Ovary (tissue), 9 donors: ENCODE results near the gene MCM3AP. TPM values are rescaled to one million over a fixed set of nuclear protein-coding genes. Genes with fewer than 3 reads are reported as not detected.

Experiments
- DNase-seq, 5 donors: peaks; one replicate each; pipeline ENCODE4 v3.0.0-alpha.2; 2019 to 2020
- H3K27ac ChIP-seq, 2 donors: fragments of 200-600 bp; one replicate each; pipeline versions ENCODE4 v1.5.1 to v1.8.0; 2019 to 2022
- H3K27me3 ChIP-seq: fragments of 200-600 bp; one replicate; pipeline ENCODE4 v1.8.0; 2022
- H3K36me3 ChIP-seq: fragments of 200-600 bp; sonication (generic); one replicate; pipeline ENCODE4 v1.5.1; 2019
- H3K4me1 ChIP-seq: one replicate; pipeline ENCODE4 v1.8.1; 2013; ENCODE audit warnings: mild to moderate bottlenecking, moderate library complexity; ENCODE audit not compliant: insufficient read depth
- H3K4me3 ChIP-seq: fragments of 200-600 bp; sonication (generic); one replicate; pipeline ENCODE4 v1.5.1; 2017
- H3K9me3 ChIP-seq, 2 donors: fragments of 200-600 bp in 1 of 2; sonication (generic) in 1 of 2; one replicate each; pipeline versions ENCODE4 v1.5.1 to v1.8.1; 2013 to 2019; ENCODE audit warnings: mild to moderate bottlenecking in 1 of 2, moderate library complexity in 1 of 2
- EP300 ChIP-seq: sonication (generic); formaldehyde crosslinking; IDR thresholded peaks from one replicate; pipeline ENCODE4 v1.6.1; 2017; ENCODE audit warnings: antibody characterized with exemption
- POLR2A ChIP-seq: fragments of 450-650 bp; IDR thresholded peaks from one replicate; pipeline ENCODE4 v1.6.1; 2017; ENCODE audit warnings: antibody characterized with exemption, mild to moderate bottlenecking, moderate library complexity
- WGBS, 3 donors: extraction: QIAGEN DNeasy Blood & Tissue Kit in 1 of 3; methylation state at CpG; one replicate each; pipeline versions ENCODE4 v1.1.5 to v1.1.7; 2013 to 2017; 5-methylcytosine and 5-hydroxymethylcytosine counted together
- intact Hi-C, 4 donors: fragments of 100-400 bp; cut with DNase I; formaldehyde crosslinking; loops; one replicate each; pipeline versions ENCODE4 v1.11.0 to v1.15.1; 2022 to 2023
- polyA plus RNA-seq, 2 donors: library from polyadenylated mRNA; stranded (reverse); fragments of 200-250 nt in 1 of 2; fragments of 350-450 nt in 1 of 2; fragmentation: Illumina TruSeq in 1 of 2; extraction: RNeasy Lipid Tissue Mini Kit (QIAGEN cat#74804) in 1 of 2; gene quantifications; one replicate each; pipeline ENCODE4 v1.2.3, GENCODE V29; 2013 to 2014
- total RNA-seq, 7 donors: library from RNA; depleted of rRNA in 2 of 7; stranded (reverse); fragments of >200 nt in 2 of 7; fragmentation: NEBNext Ultra II Directional in 3 of 7; extraction: Animal tissue kit (Norgen Biotek cat#: 25700) in 3 of 7; gene quantifications; one replicate each; pipeline versions ENCODE4 v1.1.0 to v1.2.4, GENCODE V29; 2016 to 2023
- TF ChIP-seq, protein P1 (sequence below), 3 donors: fragments of 450-650 bp in 2 of 3; fragments of 200-600 bp in 1 of 3; IDR thresholded peaks; one replicate each; pipeline versions ENCODE4 v1.5.1 to v1.8.0; 2016 to 2022; ENCODE audit warnings: antibody characterized with exemption in 3 of 3, mild to moderate bottlenecking in 1 of 3
- donor health status: DM: no; HTN: no; CAD: no; lungs with moderate emphysema.
- donor health status: DM: no; HTN: no; CAD: no.
- donor health status: Bipolar disorder and iron deficiency.
- donor health status: DM: yes; HTN: yes; CAD: no.
- donor health status: DM: no; HTN: no; CAD: no.
- donor health status: DM: yes; HTN: yes; CAD: no.

The MCM3AP gene
- total and polyA plus RNA-seq, 9 donors, result 35.9 to 89.3 (median 70.3) TPM

DNA sequence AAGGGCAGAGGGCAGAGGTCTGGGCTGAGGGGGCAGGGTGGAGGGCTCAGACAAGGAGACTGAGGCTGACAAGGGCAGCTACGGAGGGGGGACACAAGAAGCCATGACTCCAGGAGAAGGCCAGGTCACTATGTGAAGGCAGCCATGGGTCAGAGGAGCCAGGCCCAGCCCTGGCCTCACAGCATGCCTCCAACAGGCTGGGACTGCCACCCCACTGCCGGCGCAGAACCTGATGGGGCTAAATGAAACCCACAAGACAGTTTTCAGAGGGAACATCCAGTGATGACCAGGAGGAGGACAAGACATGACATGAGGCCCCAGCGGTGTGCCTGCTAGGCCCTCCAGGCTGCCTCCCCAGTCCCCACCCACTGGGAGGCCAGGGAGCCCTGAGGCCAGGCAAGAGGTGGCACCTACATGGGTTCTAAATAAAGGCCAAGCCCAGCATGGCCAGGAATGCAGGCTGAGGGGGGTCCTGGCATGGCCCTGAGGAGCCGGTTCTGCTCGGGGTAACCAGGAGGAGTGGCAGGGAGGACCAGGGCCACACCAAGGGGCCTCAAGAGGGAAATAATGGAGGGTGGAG, 29.6 kb downstream of the MCM3AP start:
- no peak for DNase-seq
- Histone ChIP-seq H3K27ac (no peak overlapping the region), H3K9me3 (no peaks in the 10 kb centered on the region), H3K27me3 (no peaks in the 10 kb centered on the region), H3K36me3 (no peaks in the 10 kb centered on the region), H3K4me3 (no peak overlapping the region), H3K4me1 (no peaks in the 10 kb centered on the region)
- intact Hi-C loops, result no loop called here
- 86 to 91% (median 88%) methylated on average over 6 of the region's 6 CpGs for WGBS, 3 donors
- TF ChIP-seq POLR2A, result no peak
- TF ChIP-seq, protein P1, sequence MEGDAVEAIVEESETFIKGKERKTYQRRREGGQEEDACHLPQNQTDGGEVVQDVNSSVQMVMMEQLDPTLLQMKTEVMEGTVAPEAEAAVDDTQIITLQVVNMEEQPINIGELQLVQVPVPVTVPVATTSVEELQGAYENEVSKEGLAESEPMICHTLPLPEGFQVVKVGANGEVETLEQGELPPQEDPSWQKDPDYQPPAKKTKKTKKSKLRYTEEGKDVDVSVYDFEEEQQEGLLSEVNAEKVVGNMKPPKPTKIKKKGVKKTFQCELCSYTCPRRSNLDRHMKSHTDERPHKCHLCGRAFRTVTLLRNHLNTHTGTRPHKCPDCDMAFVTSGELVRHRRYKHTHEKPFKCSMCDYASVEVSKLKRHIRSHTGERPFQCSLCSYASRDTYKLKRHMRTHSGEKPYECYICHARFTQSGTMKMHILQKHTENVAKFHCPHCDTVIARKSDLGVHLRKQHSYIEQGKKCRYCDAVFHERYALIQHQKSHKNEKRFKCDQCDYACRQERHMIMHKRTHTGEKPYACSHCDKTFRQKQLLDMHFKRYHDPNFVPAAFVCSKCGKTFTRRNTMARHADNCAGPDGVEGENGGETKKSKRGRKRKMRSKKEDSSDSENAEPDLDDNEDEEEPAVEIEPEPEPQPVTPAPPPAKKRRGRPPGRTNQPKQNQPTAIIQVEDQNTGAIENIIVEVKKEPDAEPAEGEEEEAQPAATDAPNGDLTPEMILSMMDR (IDR thresholded peaks at IDR 0.05), result no peak
- no peak for TF ChIP-seq EP300

DNA sequence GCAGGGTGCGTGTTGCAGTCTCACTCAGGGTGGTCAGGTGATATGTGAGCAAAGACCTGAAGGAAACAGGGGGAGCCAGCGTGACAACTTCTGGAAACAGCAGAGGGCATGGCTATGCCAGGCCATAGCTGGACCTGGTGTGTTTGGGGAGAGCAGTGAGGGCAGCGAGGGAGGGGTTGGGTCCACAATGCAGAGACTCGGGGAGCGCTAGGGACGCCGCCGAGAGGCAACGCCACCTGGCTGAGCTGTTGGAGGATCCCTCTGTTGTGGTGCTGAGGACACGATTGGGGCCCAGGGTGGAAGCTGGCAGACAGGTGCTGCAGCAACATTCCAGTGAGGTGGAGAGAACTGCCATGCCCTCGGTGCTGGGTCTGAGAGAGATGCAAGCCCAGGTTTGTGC, 30.2 kb downstream of the MCM3AP start:
- TF ChIP-seq POLR2A (no peak), EP300 (no peak)
- TF ChIP-seq, protein P1 (IDR thresholded peaks at IDR 0.05), result no peak
- Histone ChIP-seq H3K27me3 (no peaks in the 10 kb centered on the region), H3K36me3 (no peaks in the 10 kb centered on the region), H3K9me3 (no peaks in the 10 kb centered on the region), H3K4me3 (no peak overlapping the region), H3K4me1 (no peaks in the 10 kb centered on the region), H3K27ac (no peak overlapping the region)
- no peak for DNase-seq
- WGBS, 3 donors, result 81 to 94% (median 91%) methylated on average over 11 of the region's 11 CpGs
- intact Hi-C loops, result no loop called here

DNA sequence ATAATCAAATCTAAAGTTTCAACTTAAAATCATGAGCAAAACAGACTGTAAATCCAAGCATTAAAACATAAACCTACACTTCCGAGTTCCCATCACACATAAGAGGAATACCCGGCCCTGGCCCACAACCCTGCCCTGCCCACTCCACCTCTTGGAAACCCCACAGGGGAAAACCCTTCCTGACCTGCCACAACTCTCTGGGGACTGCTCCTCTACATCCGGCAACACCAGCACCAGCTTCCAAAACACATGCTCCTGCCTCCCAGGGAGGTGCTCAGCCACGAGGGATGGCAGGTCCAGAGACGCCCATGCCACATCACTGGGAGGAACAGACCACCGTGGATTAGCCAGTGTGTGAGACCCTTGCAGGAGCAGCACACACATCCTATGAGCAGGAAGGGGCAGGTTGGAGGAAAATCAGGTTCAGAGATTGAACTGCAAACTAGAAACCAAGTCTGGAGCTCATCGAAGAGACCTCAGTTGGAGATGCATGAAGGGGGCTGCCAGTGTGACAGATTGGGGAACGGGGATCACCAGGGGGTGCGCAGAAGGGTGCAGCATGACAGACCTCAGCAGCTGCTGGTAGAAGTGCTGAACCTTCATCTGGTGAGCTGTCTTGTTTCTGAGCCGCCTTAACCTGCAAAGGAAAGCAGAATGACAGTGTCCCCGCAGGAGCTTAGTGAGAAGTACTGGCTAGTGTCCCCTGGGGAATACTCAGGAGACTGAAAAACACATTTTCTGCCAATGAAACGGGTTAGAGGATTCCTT, 31.0 kb downstream of the MCM3AP start:
- no peak for DNase-seq
- no peaks in the 10 kb centered on the region for H3K4me1 ChIP-seq
- intact Hi-C loops, result no loop called here
- TF ChIP-seq POLR2A, result no peak
- H3K27ac ChIP-seq, result no peak overlapping the region
- H3K27me3 ChIP-seq, result no peaks in the 10 kb centered on the region
- no peaks in the 10 kb centered on the region for H3K9me3 ChIP-seq
- H3K36me3 ChIP-seq, result no peaks in the 10 kb centered on the region
- WGBS, 3 donors, result 84 to 86% (median 85%) methylated on average over 12 of the region's 12 CpGs
- H3K4me3 ChIP-seq, result no peak overlapping the region

GRCh38 chr21:46253610-46254124, 31.7 kb downstream of the MCM3AP start:
- H3K4me3 ChIP-seq, result no peak overlapping the region
- H3K9me3 ChIP-seq, result no peaks in the 10 kb centered on the region
- DNase-seq, result no peak
- TF ChIP-seq POLR2A (no peak), EP300 (no peak)
- TF ChIP-seq, protein P1 (IDR thresholded peaks at IDR 0.05), result no peak
- no peaks in the 10 kb centered on the region for H3K4me1 ChIP-seq
- intact Hi-C loops, result no loop called here
- H3K36me3 ChIP-seq, result no peaks in the 10 kb centered on the region
- 65 to 66% (median 66%) methylated on average over 8 of the region's 8 CpGs for WGBS, 3 donors
- H3K27ac ChIP-seq, result no peak overlapping the region
- no peaks in the 10 kb centered on the region for H3K27me3 ChIP-seq

GRCh38 chr21:46252840-46253239, 32.6 kb downstream of the MCM3AP start:
- Histone ChIP-seq H3K36me3 (no peaks in the 10 kb centered on the region), H3K9me3 (no peaks in the 10 kb centered on the region), H3K27me3 (no peaks in the 10 kb centered on the region), H3K4me1 (no peaks in the 10 kb centered on the region), H3K4me3 (no peak overlapping the region), H3K27ac (no peak overlapping the region)
- intact Hi-C loops, result no loop called here
- 86 to 94% (median 94%) methylated on average over 4 of the region's 4 CpGs for WGBS, 3 donors
- TF ChIP-seq POLR2A (no peak), EP300 (no peak)
- TF ChIP-seq, protein P1 (IDR thresholded peaks at IDR 0.05), result no peak
- DNase-seq, result no peak
